Astrocyte of the cerebellum (primary cell): ENCODE measurements around the gene SDS.
"Not testable (repeated sequence)": the region's sequence is repeated elsewhere in the genome, so short reads cannot be mapped to it uniquely, and the experiment has no call there.

Source experiments
- DNase-seq: peaks from one replicate; pipeline ENCODE4 v3.0.0-alpha.2; 2011; ENCODE audit warnings: low read depth
- H3K4me3 ChIP-seq: 2 replicates; pipeline ENCODE4 v1.5.1; 2011; ENCODE audit warnings: mild to moderate bottlenecking, low read depth, low read length, moderate library complexity
- in situ Hi-C: cut with HindIII; loops from 2 replicates; pipeline ENCODE4 v1.10.0; 2017; ENCODE audit warnings: low sequenced_read_pairs
- TF ChIP-seq, protein P1 (sequence below): IDR thresholded peaks from 2 replicates; pipeline ENCODE4 v1.5.1; 2012; ENCODE audit warnings: low read length, low read depth, moderate library complexity, mild to moderate bottlenecking; ENCODE audit errors: missing control alignments

SDS gene

DNA sequence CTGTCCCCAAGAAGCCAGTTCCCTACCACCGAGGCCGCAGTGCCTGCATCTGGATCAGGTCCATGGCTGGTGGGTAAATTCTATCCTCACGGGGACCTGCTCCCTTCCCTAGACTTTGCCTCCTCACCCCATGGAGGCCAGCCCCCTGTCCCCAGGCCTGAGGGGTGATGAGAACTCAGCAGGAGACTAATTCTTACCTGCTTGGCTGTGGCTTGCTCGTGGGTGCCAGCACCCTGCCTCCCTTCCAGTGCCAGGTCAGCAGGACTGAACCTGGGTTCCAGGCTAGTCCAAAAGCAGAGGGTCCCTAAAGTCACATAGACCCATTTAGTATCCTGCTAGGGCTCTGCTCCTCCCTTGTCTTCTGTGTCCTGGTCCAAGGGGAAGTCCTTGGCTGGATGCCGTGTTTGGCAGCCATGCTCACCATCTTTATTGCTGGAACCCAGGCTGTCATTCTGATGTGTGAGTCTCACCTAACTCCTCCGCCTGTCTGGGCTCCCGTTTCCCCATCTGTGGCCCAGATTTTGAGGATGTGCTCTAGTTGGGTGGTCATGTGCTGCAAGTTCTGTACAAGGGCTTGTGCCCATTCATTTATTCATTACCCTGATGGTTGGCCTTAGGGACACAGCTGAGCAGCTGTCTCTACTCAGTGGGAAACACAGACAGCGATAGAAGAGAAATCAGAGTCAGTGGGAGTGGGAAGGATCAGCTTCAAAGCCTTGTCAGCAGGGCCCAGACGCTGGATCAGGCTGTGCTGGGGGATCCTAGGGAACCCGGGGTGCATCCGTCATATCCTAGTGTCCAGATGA, 44.4 kb downstream of the SDS start:
- in situ Hi-C loops = no loop called here
- TF ChIP-seq, protein P1, sequence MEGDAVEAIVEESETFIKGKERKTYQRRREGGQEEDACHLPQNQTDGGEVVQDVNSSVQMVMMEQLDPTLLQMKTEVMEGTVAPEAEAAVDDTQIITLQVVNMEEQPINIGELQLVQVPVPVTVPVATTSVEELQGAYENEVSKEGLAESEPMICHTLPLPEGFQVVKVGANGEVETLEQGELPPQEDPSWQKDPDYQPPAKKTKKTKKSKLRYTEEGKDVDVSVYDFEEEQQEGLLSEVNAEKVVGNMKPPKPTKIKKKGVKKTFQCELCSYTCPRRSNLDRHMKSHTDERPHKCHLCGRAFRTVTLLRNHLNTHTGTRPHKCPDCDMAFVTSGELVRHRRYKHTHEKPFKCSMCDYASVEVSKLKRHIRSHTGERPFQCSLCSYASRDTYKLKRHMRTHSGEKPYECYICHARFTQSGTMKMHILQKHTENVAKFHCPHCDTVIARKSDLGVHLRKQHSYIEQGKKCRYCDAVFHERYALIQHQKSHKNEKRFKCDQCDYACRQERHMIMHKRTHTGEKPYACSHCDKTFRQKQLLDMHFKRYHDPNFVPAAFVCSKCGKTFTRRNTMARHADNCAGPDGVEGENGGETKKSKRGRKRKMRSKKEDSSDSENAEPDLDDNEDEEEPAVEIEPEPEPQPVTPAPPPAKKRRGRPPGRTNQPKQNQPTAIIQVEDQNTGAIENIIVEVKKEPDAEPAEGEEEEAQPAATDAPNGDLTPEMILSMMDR = no peak
- no peak for DNase-seq
- peak overlapping the region; percentile 58 for H3K4me3 ChIP-seq

DNA sequence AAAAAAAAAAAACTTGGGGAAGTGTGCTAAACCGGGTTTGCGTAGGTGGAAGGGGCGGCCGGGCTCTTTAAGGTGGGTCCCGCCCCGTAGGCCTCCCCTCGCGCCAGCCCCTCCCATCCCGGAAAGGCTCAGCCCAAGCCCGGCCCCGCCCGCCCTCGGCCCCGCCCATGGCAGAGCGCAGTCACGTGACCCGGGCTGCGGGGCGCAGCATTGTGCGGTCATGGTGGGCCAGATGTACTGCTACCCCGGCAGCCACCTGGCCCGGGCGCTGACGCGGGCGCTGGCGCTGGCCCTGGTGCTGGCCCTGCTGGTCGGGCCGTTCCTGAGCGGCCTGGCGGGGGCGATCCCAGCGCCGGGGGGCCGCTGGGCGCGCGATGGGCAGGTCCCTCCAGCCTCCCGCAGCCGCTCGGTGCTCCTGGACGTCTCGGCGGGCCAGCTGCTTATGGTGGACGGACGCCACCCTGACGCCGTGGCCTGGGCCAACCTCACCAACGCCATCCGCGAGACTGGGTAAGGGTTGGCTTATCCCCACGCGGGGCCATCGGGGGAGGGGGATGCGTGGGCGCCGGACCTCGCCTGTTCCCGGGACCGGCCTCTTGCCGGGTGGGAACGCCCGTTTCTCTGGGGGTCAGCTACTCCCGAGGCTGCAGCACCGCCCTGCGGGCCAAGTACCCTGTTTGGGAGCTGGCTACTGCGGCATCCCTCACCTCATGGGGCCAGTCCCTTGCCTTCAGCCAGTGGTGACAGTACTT, 45.1 kb downstream of the SDS start, which contains the start of gene PLBD2:
PLBD2 (plus strand) TSS at position 207 of the 752 bp plus-strand sequence; CDS start at position 221, 14 bp downstream.
- in situ Hi-C loops = no loop called here
- peak within 1 kb of the TSS; percentile 58 for H3K4me3 ChIP-seq
- peak; percentile 68 for DNase-seq
- TF ChIP-seq, protein P1 = no peak

- in situ Hi-C loops, H3K4me3 ChIP-seq, DNase-seq: not testable (repeated sequence)
These were observed 49.5 kb downstream of the SDS start for GRCh38 chr12:113354192-113354591.

DNA sequence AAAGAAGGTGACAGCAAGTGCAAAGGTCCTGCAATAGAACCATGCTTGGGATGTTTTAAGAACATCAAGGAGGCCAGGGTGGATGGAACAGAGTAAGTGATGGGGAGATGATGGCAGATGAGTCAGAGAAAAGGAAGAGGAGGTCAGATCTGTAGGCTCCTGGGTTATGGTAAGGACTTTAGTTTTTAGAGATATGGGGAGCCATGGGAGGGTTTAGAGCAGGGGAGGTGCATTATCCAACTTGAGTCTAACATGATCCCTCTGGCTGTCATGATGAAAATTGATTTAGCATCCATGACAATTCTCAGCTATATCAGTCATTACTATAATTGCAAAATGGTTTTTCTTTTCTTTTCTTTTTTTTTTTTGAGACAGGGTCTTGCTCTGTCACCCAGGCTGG, 52.6 kb downstream of the SDS start:
- TF ChIP-seq, protein P1 = no peak
- in situ Hi-C loops = no loop called here
- no peak overlapping the region for H3K4me3 ChIP-seq
- DNase-seq = no peak

DNA sequence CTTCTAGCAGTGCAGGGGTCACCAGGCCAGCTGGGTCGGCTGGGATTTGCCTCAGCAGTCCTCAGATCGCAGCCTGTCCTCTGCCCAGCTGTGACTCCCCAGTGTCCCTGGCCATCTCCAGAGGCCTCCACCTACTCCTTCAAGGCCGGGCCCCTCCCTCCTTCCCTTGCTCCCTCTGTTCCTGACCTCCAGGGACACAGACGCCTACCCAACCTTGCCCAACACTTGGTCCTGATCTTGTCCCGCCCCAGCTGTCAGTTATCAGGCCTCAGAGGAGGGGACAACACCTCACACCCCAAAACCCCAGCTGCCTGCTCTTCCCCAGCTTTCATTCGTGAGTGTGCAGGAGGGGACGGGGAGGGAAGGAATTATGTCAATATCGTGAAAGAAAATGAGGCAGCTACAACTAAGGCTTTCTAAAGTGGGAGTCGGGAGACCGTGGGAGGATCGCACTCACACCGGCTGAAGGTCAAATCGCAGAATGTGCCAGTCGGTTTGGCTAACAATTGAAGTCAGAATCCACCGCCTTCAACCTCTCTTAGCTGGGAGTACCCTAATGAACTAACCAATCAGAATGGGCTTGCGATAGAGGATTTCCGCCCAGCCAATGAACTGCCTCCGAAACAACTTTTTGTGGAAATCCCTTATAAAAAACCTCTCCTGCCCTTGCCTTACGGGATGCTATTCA, 54.7 kb downstream of the SDS start:
- in situ Hi-C loops = no loop called here
- no peak for DNase-seq
- no peak overlapping the region for H3K4me3 ChIP-seq
- TF ChIP-seq, protein P1 = no peak

DNA sequence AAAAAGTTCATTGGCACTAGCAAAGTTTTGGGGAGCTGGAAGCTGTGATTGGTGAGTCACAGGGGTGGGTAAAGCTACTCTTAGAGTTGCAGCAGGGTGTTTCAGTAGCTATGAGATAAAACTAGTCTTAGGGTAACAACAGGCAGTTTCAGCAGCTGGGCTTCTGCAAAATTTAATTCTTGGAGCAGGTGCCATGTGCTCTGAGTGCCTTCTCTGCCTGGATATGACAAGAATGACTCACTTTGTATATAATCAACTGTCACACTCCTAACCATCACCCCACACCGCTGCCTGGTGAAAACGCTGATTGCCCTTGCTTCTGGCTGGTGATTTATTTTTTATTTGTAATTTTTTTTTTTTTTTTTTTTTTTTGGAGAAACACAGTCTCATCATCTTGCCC, 55.8 kb downstream of the SDS start:
- DNase-seq = no peak
- TF ChIP-seq, protein P1 = no peak
- no peak overlapping the region for H3K4me3 ChIP-seq
- in situ Hi-C loops = no loop called here
